GM12878 (cell line): Measurements from ENCODE around the gene GNAL. TPM values are rescaled to one million over a fixed set of nuclear protein-coding genes. Genes with fewer than 3 reads are reported as not detected.

ENCODE experiments used
- ATAC-seq: fragments of 200-7000 bp; cut with Tn5 transposase; 3 replicates; pipeline ENCODE4 v1.9.1; 2020; ENCODE audit warnings: mild to moderate bottlenecking, moderate library complexity
- BruUV-seq: library from RNA; stranded (reverse); fragments of 400-500 nt; replicated peaks from 2 replicates; lab custom pipeline; 2021; lab: Mats Ljungman, UMichigan
- CTCF ChIA-PET: fragments of 300-600 bp; sonication (Branson Sonifier 250); formaldehyde crosslinking; extraction: SDS; loops from one replicate; lab custom pipeline; 2021; ENCODE audit warnings: inconsistent platforms; lab: Yijun Ruan, JAX
- POLR2A ChIA-PET: fragments of 350-600 bp; formaldehyde crosslinking; extraction: SDS; loops from one replicate; lab custom pipeline; 2021; ENCODE audit warnings: inconsistent platforms; lab: Charles Lee
- RAD21 ChIA-PET: fragments of 300-600 bp; sonication (Branson Sonifier 250); formaldehyde crosslinking; loops from one replicate; lab custom pipeline; 2023; ENCODE audit warnings: antibody characterized with exemption; ENCODE audit not compliant: unreplicated experiment; lab: Charles Lee
- SMC1A ChIA-PET: fragments of 300-600 bp; sonication (Branson Sonifier 250); formaldehyde crosslinking; loops from one replicate; lab custom pipeline; 2023; ENCODE audit not compliant: unreplicated experiment, uncharacterized antibody; lab: Charles Lee
- DNase-seq: peaks from one replicate; pipeline ENCODE4 v3.0.0-alpha.2; 2011; ENCODE audit warnings: low read depth, low spot score
- FAIRE-seq: peaks from 3 replicates; lab custom pipeline; 2011; peaks lifted over from hg19 to GRCh38; lab: Jason Lieb, UNC
- H2AFZ ChIP-seq: 2 replicates; pipeline ENCODE4 v1.6.0; 2011; ENCODE audit warnings: low read depth, low read length, control low read depth; ENCODE audit not compliant: control insufficient read depth
- H3K27ac ChIP-seq: 2 replicates; pipeline ENCODE4 v1.5.1; 2011; ENCODE audit warnings: control low read depth; ENCODE audit not compliant: control insufficient read depth, insufficient read depth
- H3K27me3 ChIP-seq, 2 experiments: replicated peaks in 1 of 2; 2 replicates each; pipeline versions ENCODE4 v1.6.0 to v1.6.1; 2011; ENCODE audit warnings: low read length in 1 of 2; ENCODE audit not compliant: control insufficient read depth in 2 of 2, insufficient read depth in 2 of 2
- H3K36me3 ChIP-seq, 2 experiments: 2 replicates each; pipeline ENCODE4 v1.5.1; 2011; ENCODE audit warnings: low read length in 1 of 2; ENCODE audit not compliant: control insufficient read depth in 2 of 2, insufficient read depth in 2 of 2
- H3K4me1 ChIP-seq: 2 replicates; pipeline ENCODE4 v1.6.1; 2011; ENCODE audit warnings: mild to moderate bottlenecking, low read length, moderate library complexity, mixed read lengths; ENCODE audit not compliant: control insufficient read depth, insufficient read depth
- H3K4me2 ChIP-seq: 2 replicates; pipeline ENCODE4 v1.6.0; 2011; ENCODE audit warnings: control low read depth; ENCODE audit not compliant: control insufficient read depth, insufficient read depth
- H3K4me3 ChIP-seq: fragments of 200-600 bp; sonication (generic); 2 replicates; pipeline ENCODE4 v1.5.1; 2016
- H3K79me2 ChIP-seq: 2 replicates; pipeline ENCODE4 v1.6.0; 2011; ENCODE audit warnings: low read length; ENCODE audit not compliant: control insufficient read depth, insufficient read depth
- H3K9ac ChIP-seq: 2 replicates; pipeline ENCODE4 v1.8.0; 2011; ENCODE audit warnings: low read length, control low read depth, mixed read lengths; ENCODE audit not compliant: control insufficient read depth, insufficient read depth
- H3K9me3 ChIP-seq: replicated peaks from 3 replicates; pipeline ENCODE4 v1.5.1; 2011; ENCODE audit warnings: mild to moderate bottlenecking, low read length; ENCODE audit not compliant: control insufficient read depth, insufficient read depth
- H4K20me1 ChIP-seq: 2 replicates; pipeline ENCODE4 v1.6.0; 2011; ENCODE audit not compliant: control insufficient read depth, insufficient read depth
- ATF3 ChIP-seq: IDR thresholded peaks from 2 replicates; pipeline ENCODE4 v1.6.1; 2011; ENCODE audit warnings: low read depth, mild to moderate bottlenecking, low read length, moderate library complexity, borderline replicate concordance; ENCODE audit errors: extremely low read depth
- BRCA1 ChIP-seq: IDR thresholded peaks from 2 replicates; pipeline ENCODE4 v1.6.1; 2011; ENCODE audit warnings: low read depth, low read length, improper control_type of control experiment
- CREB1 ChIP-seq: IDR thresholded peaks from 2 replicates; pipeline ENCODE4 v1.6.1; 2012; ENCODE audit warnings: low read depth, mild to moderate bottlenecking, inconsistent platforms
- EZH2 ChIP-seq: IDR thresholded peaks from 2 replicates; pipeline ENCODE4 v1.6.1; 2012; ENCODE audit warnings: low read depth, mild to moderate bottlenecking, control low read depth, inconsistent platforms, low read length, borderline replicate concordance; ENCODE audit not compliant: control insufficient read depth
- FOS ChIP-seq: IDR thresholded peaks from 3 replicates; pipeline ENCODE4 v1.6.1; 2011; ENCODE audit warnings: borderline replicate concordance; ENCODE audit not compliant: insufficient read length; ENCODE audit errors: extremely low read depth
- IRF3 ChIP-seq: fragments of 450-650 bp; IDR thresholded peaks from 2 replicates; pipeline ENCODE4 v1.6.1; 2014; ENCODE audit warnings: mild to moderate bottlenecking
- IRF4 ChIP-seq: IDR thresholded peaks from 2 replicates; pipeline ENCODE4 v1.6.1; 2011; ENCODE audit warnings: low read depth, low read length
- LARP7 ChIP-seq: fragments of 450-650 bp; IDR thresholded peaks from 2 replicates; pipeline ENCODE4 v1.6.1; 2017; ENCODE audit warnings: mild to moderate bottlenecking
- MXI1 ChIP-seq: fragments of 150-350 bp; IDR thresholded peaks from 2 replicates; pipeline ENCODE4 v1.6.1; 2011; ENCODE audit warnings: low read depth, mild to moderate bottlenecking, inconsistent platforms, low read length, improper control_type of control experiment
- MYB ChIP-seq: fragments of 150-350 bp; IDR thresholded peaks from 2 replicates; pipeline ENCODE4 v1.6.1; 2014; ENCODE audit warnings: mild to moderate bottlenecking, low read depth, low read length, borderline replicate concordance
- NR2C2 ChIP-seq: IDR thresholded peaks from 2 replicates; pipeline ENCODE4 v1.6.1; 2011; ENCODE audit warnings: borderline replicate concordance, low read depth; ENCODE audit not compliant: control insufficient read depth, insufficient read length
- PAX8 ChIP-seq: fragments of 450-650 bp; IDR thresholded peaks from 2 replicates; pipeline ENCODE4 v1.6.1; 2017; ENCODE audit warnings: mild to moderate bottlenecking, moderate library complexity
- POLR2AphosphoS2 ChIP-seq: IDR thresholded peaks from 2 replicates; pipeline ENCODE4 v1.6.1; 2011; ENCODE audit warnings: low read depth, mild to moderate bottlenecking, low read length, improper control_type of control experiment, moderate library complexity
- RAD51 ChIP-seq: fragments of 450-650 bp; IDR thresholded peaks from 2 replicates; pipeline ENCODE4 v1.6.1; 2016; ENCODE audit warnings: moderate library complexity, mild to moderate bottlenecking, inconsistent platforms
- RCOR1 ChIP-seq: conservative IDR thresholded peaks from 2 replicates; pipeline ENCODE4 v1.6.1; 2012; ENCODE audit warnings: low read depth, low read length, improper control_type of control experiment
- SREBF1 ChIP-seq: IDR thresholded peaks from 2 replicates; pipeline ENCODE4 v1.6.1; 2012; ENCODE audit warnings: mild to moderate bottlenecking, low read length
- ZBTB33 ChIP-seq: fragments of 450-650 bp; IDR thresholded peaks from 2 replicates; pipeline ENCODE4 v1.6.1; 2017; ENCODE audit warnings: mild to moderate bottlenecking
- WGBS: methylation state at CpG from one replicate; pipeline ENCODE4 v1.1.6; 2016; ENCODE audit warnings: low lambda C conversion rate; ENCODE audit not compliant: insufficient replicate concordance, insufficient coverage; ENCODE audit errors: missing lambda C conversion rate; 5-methylcytosine and 5-hydroxymethylcytosine counted together
- in situ Hi-C: fragments of 300-500 bp; cut with MboI; formaldehyde crosslinking; loops from 9 replicates; pipeline ENCODE4 v1.14.3; 2018; ENCODE audit warnings: mixed read lengths
- intact Hi-C: fragments of 100-400 bp; cut with micrococcal nuclease; formaldehyde crosslinking; loops from one replicate; pipeline ENCODE4 v1.14.2; 2022; ENCODE audit not compliant: unreplicated experiment
- polyA plus RNA-seq, 11 experiments: library from polyadenylated mRNA; depleted of rRNA in 4 of 11; unstranded in 6 of 11; stranded (reverse) in 5 of 11; fragments of >200 nt; fragmentation: Nextera tagmentation in 4 of 11; fragmentation: Illumina TruSeq in 1 of 11; extraction: Ambion mirVana in 4 of 11; extraction: Trizol in 1 of 11; gene quantifications; 1 replicate in 1 of 11; 2 replicates in 10 of 11; pipeline versions ENCODE4 v1.2.1 to v1.2.3, GENCODE V29; 2011 to 2016; ENCODE audit warnings: inconsistent platforms in 2 of 11, missing spikeins in 2 of 11, low read depth in 1 of 11
- total RNA-seq, 4 experiments: library from RNA; depleted of rRNA in 3 of 4; stranded (reverse); fragments of >200 nt in 3 of 4; fragmentation: Illumina TruSeq in 1 of 4; extraction: Trizol in 1 of 4; gene quantifications; 2 replicates each; pipeline versions ENCODE4 v1.2.1 to v1.2.3, GENCODE V29; 2013 to 2021

GNAL gene
- total and polyA plus RNA-seq, 10 of the 15 experiments (the other 5 are each of a cell fraction or from before 2014, with no cell fraction given) = 0.02 to 0.39 (median 0.05) TPM; not detected in 5

GRCh38 chr18:11820697-11821096 is 131.6 kb downstream of the GNAL start:
- in situ Hi-C loops (no loop called here), intact Hi-C loops (no loop called here)

GRCh38 chr18:11821208-11821607 is 132.1 kb downstream of the GNAL start:
- in situ Hi-C loops (no loop called here), intact Hi-C loops (no loop called here)
- Histone ChIP-seq H3K9ac (no peak overlapping the region), H4K20me1 (no peaks in the 10 kb centered on the region), H3K4me1 (no peaks in the 10 kb centered on the region), H3K36me3 (no peaks in the 10 kb centered on the region), H3K4me2 (no peak overlapping the region), H2AFZ (no peak overlapping the region), H3K9me3 (no peaks in the 10 kb centered on the region), H3K79me2 (no peaks in the 10 kb centered on the region), H3K27ac (no peak overlapping the region), H3K4me3 (no peak overlapping the region), H3K27me3 (no peaks in the 10 kb centered on the region)
- FAIRE-seq (no peak), ATAC-seq (no peak), DNase-seq (no peak)
- BruUV-seq = no TSS peak
- no peak for TF ChIP-seq MYB
- TF ChIP-seq IRF4 = no peak
- no peak for TF ChIP-seq BRCA1
- TF ChIP-seq NR2C2 = no peak
- no peak for TF ChIP-seq FOS
- no peak for TF ChIP-seq ATF3
- no peak for TF ChIP-seq EZH2
- TF ChIP-seq SREBF1 = no peak
- no peak for TF ChIP-seq LARP7
- no peak for TF ChIP-seq RCOR1
- TF ChIP-seq ZBTB33 = no peak
- TF ChIP-seq IRF3 = no peak
- ChIA-PET SMC1A (no interaction called here), POLR2A (no interaction called here), CTCF (no interaction called here), RAD21 (no interaction called here)
- 69% methylated on average over 7 of the region's 7 CpGs for WGBS

More at GRCh38 chr18:11820697-11821096, 131.6 kb downstream of the GNAL start:
- no peaks in the 10 kb centered on the region for H3K9me3 ChIP-seq
- H3K27ac ChIP-seq = no peak overlapping the region
- no peaks in the 10 kb centered on the region for H3K79me2 ChIP-seq
- no peaks in the 10 kb centered on the region for H3K27me3 ChIP-seq
- H3K4me3 ChIP-seq = no peak overlapping the region
- no peaks in the 10 kb centered on the region for H3K4me1 ChIP-seq
- ChIA-PET POLR2A (no interaction called here), RAD21 (no interaction called here)
- TF ChIP-seq POLR2AphosphoS2 (no peak), RAD51 (no peak), FOS (no peak), CREB1 (no peak), PAX8 (no peak), MXI1 (no peak), EZH2 (no peak)
- TF ChIP-seq, all 136 proteins: peak for 0
- no peak overlapping the region for H3K4me2 ChIP-seq
- WGBS = 18% methylated on average over 2 of the region's 2 CpGs
- ChIA-PET SMC1A (interaction anchor here (1.3 kb wide), 1 partner anchor 9 kb away, joined by 4 read pairs; no protein-coding TSS in a partner anchor), CTCF (no interaction called here)
- H4K20me1 ChIP-seq = no peaks in the 10 kb centered on the region
- DNase-seq (no peak), ATAC-seq (no peak), FAIRE-seq (no peak)
- no peak overlapping the region for H3K9ac ChIP-seq
- H2AFZ ChIP-seq = no peak overlapping the region
- BruUV-seq = no TSS peak
- H3K36me3 ChIP-seq = no peaks in the 10 kb centered on the region
